Measurements from ENCODE around the gene DRAM1. TPM values are rescaled to one million over a fixed set of nuclear protein-coding genes. Genes with fewer than 3 reads are reported as not detected.

The DRAM1 gene
- total RNA-seq, 3 donors from 2014 or later (not counting 1 experiment from before 2014, with no cell fraction given) = 9.8 to 10.5 (median 10.0) TPM

DNA sequence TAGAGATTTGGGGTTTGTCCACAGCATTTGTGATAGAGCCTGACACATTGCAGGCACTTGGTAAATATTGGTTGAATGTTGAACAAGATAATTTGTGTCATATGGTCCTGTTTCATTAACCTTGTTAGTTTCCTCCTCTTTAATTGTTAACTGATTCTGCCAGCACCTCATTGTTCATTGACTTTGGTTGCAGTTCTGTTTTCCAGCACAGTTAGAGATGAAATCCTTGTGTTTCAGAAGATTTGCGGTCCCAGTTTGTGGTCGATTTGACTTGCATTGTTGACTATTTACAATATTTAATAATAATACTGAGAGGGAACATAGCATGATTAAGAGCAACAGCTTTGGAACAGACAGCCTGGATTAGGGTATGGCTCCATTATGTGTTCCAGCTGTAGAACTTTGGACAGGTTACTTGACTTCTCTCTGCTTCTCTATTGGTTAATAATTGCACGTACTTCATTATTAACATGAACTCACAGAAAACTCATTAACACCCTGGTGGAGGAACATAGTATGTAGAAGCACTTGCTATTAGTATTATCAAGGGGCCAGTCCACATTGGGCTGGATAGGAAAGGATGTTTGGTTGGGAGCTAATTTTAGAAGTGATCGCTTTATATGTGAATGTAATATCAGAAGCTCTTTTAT lies 8.7 kb downstream of the DRAM1 start:
- Mint-ChIP-seq H3K4me1 (peaks cover 0 to 10% of the 10 kb centered on the region in 2 donors), H3K36me3 (no peaks in the 10 kb centered on the region), H3K4me3 (no peak overlapping the region), H3K27me3 (ENCODE audit: low read depth in 2 of 2) (no peaks in the 10 kb centered on the region), H3K9me3 (no peaks in the 10 kb centered on the region), H3K27ac (no peak overlapping the region)
- no peaks in the 10 kb centered on the region for H3K27me3 ChIP-seq (ENCODE audit: control insufficient read depth, insufficient read depth, low read length)
- no peak for ATAC-seq
- intact Hi-C loops (cut with micrococcal nuclease) = no loop called here
- H3K4me3 ChIP-seq (ENCODE audit: low read length) = no peak overlapping the region
- H3K4me1 ChIP-seq (ENCODE audit: control insufficient read depth, insufficient read depth, low read length) = no peaks in the 10 kb centered on the region
- H3K36me3 ChIP-seq (ENCODE audit: control insufficient read depth, insufficient read depth, low read length) = no peaks in the 10 kb centered on the region
- WGBS (ENCODE audit: insufficient coverage) = 100% methylated on average over 2 of the region's 4 CpGs
- no peak for DNase-seq
- H3K9me3 ChIP-seq (ENCODE audit: control insufficient read depth, insufficient read depth, low read length) = no peaks in the 10 kb centered on the region
- TF ChIP-seq, protein P1, sequence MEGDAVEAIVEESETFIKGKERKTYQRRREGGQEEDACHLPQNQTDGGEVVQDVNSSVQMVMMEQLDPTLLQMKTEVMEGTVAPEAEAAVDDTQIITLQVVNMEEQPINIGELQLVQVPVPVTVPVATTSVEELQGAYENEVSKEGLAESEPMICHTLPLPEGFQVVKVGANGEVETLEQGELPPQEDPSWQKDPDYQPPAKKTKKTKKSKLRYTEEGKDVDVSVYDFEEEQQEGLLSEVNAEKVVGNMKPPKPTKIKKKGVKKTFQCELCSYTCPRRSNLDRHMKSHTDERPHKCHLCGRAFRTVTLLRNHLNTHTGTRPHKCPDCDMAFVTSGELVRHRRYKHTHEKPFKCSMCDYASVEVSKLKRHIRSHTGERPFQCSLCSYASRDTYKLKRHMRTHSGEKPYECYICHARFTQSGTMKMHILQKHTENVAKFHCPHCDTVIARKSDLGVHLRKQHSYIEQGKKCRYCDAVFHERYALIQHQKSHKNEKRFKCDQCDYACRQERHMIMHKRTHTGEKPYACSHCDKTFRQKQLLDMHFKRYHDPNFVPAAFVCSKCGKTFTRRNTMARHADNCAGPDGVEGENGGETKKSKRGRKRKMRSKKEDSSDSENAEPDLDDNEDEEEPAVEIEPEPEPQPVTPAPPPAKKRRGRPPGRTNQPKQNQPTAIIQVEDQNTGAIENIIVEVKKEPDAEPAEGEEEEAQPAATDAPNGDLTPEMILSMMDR (IDR thresholded peaks at IDR 0.05) = no peak
- no peak overlapping the region for H3K27ac ChIP-seq (ENCODE audit: low read length)

DNA sequence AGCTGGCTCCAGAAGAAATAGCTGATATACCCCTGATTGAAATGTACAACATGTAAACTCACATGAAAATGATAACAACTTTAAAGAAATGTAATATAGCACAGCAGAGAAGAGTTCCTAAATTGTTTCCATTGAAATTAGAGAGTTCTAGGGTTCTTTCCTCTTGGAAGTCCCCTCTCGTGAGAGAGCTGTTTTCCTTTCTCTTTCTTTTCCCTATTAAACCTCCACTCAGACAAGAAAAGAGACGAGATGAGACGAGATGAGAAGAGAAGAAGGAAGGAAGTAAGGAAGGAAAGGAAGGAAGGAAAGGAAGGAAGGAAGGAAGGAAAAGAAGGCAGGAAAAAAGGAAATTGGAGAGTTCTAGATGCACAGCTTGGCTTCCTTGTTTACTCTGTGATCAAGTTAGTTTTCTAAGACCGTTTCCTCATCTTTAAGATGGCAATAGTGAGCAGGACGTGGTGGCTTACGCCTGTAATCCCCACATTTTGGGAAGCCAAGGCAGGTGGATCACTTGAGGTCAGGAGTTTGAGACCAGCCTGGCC lies 11.9 kb downstream of the DRAM1 start:
- TF ChIP-seq, protein P1 (IDR thresholded peaks at IDR 0.05) = no peak
- Mint-ChIP-seq H3K4me1 (peaks cover 0 to 9% of the 10 kb centered on the region in 2 donors), H3K4me3 (no peak overlapping the region), H3K36me3 (no peaks in the 10 kb centered on the region), H3K9me3 (no peaks in the 10 kb centered on the region), H3K27ac (no peak overlapping the region), H3K27me3 (ENCODE audit: low read depth in 2 of 2) (no peaks in the 10 kb centered on the region)
- intact Hi-C loops (cut with micrococcal nuclease) = no loop called here
- ATAC-seq = no peak
- Histone ChIP-seq H3K27ac (ENCODE audit: low read length) (no peak overlapping the region), H3K9me3 (ENCODE audit: control insufficient read depth, insufficient read depth, low read length) (no peaks in the 10 kb centered on the region), H3K36me3 (ENCODE audit: control insufficient read depth, insufficient read depth, low read length) (no peaks in the 10 kb centered on the region), H3K4me1 (ENCODE audit: control insufficient read depth, insufficient read depth, low read length) (peaks cover 3% of the 10 kb centered on the region), H3K4me3 (ENCODE audit: low read length) (no peak overlapping the region), H3K27me3 (ENCODE audit: control insufficient read depth, insufficient read depth, low read length) (no peaks in the 10 kb centered on the region)
- WGBS (ENCODE audit: insufficient coverage) = 56% methylated on average over 5 of the region's 6 CpGs
- no peak for DNase-seq

- no peaks in the 10 kb centered on the region for H3K9me3 ChIP-seq (ENCODE audit: control insufficient read depth, insufficient read depth, low read length)
- no peaks in the 10 kb centered on the region for H3K27me3 ChIP-seq (ENCODE audit: control insufficient read depth, insufficient read depth, low read length)
- Mint-ChIP-seq H3K4me1 (peaks cover 0 to 5% of the 10 kb centered on the region in 2 donors), H3K9me3 (no peaks in the 10 kb centered on the region), H3K27me3 (ENCODE audit: low read depth in 2 of 2) (no peaks in the 10 kb centered on the region), H3K4me3 (no peak overlapping the region), H3K36me3 (no peaks in the 10 kb centered on the region), H3K27ac (no peak overlapping the region)
- peaks cover 3% of the 10 kb centered on the region for H3K4me1 ChIP-seq (ENCODE audit: control insufficient read depth, insufficient read depth, low read length)
- intact Hi-C loops (cut with micrococcal nuclease) = no loop called here
- WGBS (ENCODE audit: insufficient coverage) = 6% methylated on average over 2 of the region's 3 CpGs
- no peak for DNase-seq
- ATAC-seq = no peak
- H3K36me3 ChIP-seq (ENCODE audit: control insufficient read depth, insufficient read depth, low read length) = no peaks in the 10 kb centered on the region
- TF ChIP-seq, protein P1 (IDR thresholded peaks at IDR 0.05) = no peak
- no peak overlapping the region for H3K4me3 ChIP-seq (ENCODE audit: low read length)
- H3K27ac ChIP-seq (ENCODE audit: low read length) = no peak overlapping the region
These were observed 14.1 kb downstream of the DRAM1 start for GRCh38 chr12:101891462-101891971.
